GM18511 (cell line): Measurements from ENCODE around the gene MAML3.

Experiments
- ATAC-seq: cut with Tn5 transposase; IDR thresholded peaks from one replicate; pipeline ENCODE4 v1.9.1; 2021; ENCODE audit warnings: mild to moderate bottlenecking, moderate library complexity; ENCODE audit not compliant: unreplicated experiment

MAML3 gene

GRCh38 chr4:139768896-139769295, 385.1 kb downstream of the MAML3 start:
- ATAC-seq: no peak

GRCh38 chr4:139768366-139768765, 385.6 kb downstream of the MAML3 start:
- ATAC-seq: no peak

GRCh38 chr4:139767585-139767984, 386.4 kb downstream of the MAML3 start:
- no peak for ATAC-seq

- no peak for ATAC-seq
Measured at GRCh38 chr4:139767168-139767567, 386.8 kb downstream of the MAML3 start.

GRCh38 chr4:139764686-139765310, 389.2 kb downstream of the MAML3 start:
- ATAC-seq: no peak

- no peak for ATAC-seq
Measured at GRCh38 chr4:139764182-139764581, 389.8 kb downstream of the MAML3 start.

GRCh38 chr4:139763672-139764071, 390.3 kb downstream of the MAML3 start:
- ATAC-seq: no peak

GRCh38 chr4:139763205-139763604, 390.8 kb downstream of the MAML3 start:
- ATAC-seq: no peak

- ATAC-seq: no peak
Measured at GRCh38 chr4:139762720-139763119, 391.3 kb downstream of the MAML3 start.

GRCh38 chr4:139761461-139761860, 392.5 kb downstream of the MAML3 start:
- peak; percentile 75 for ATAC-seq

GRCh38 chr4:139760567-139760966, 393.4 kb downstream of the MAML3 start:
- no peak for ATAC-seq

- no peak for ATAC-seq
Measured at GRCh38 chr4:139759097-139759496, 394.9 kb downstream of the MAML3 start.

GRCh38 chr4:139756391-139757180, 397.4 kb downstream of the MAML3 start:
- no peak for ATAC-seq

GRCh38 chr4:139754938-139755337, 399.0 kb downstream of the MAML3 start:
- ATAC-seq: no peak

- ATAC-seq: no peak
Measured at GRCh38 chr4:139753686-139754085, 400.3 kb downstream of the MAML3 start.

- ATAC-seq: no peak
Measured at GRCh38 chr4:139749835-139750498, 404.0 kb downstream of the MAML3 start.

GRCh38 chr4:139749338-139749737, 404.6 kb downstream of the MAML3 start:
- no peak for ATAC-seq

GRCh38 chr4:139746431-139747171, 407.4 kb downstream of the MAML3 start:
- no peak for ATAC-seq

- ATAC-seq: no peak
Measured at GRCh38 chr4:139745111-139745639, 408.8 kb downstream of the MAML3 start.

GRCh38 chr4:139744232-139744631, 409.8 kb downstream of the MAML3 start:
- ATAC-seq: no peak

GRCh38 chr4:139743027-139743426, 411.0 kb downstream of the MAML3 start:
- no peak for ATAC-seq
